PC-9 (cell line): ENCODE results near the gene CRYBG1. TPM values are rescaled to one million over a fixed set of nuclear protein-coding genes. Genes with fewer than 3 reads are reported as not detected.

Experiments used
- BruUV-seq: library from RNA; stranded (reverse); fragments of 400-500 nt; replicated peaks from 2 replicates; lab custom pipeline; 2021; lab: Mats Ljungman, UMichigan
- CTCF ChIA-PET: fragments of 300-600 bp; sonication (Branson Sonifier 250); formaldehyde crosslinking; loops from one replicate; lab custom pipeline; 2022; ENCODE audit warnings: antibody characterized with exemption; lab: Charles Lee
- POLR2A ChIA-PET: fragments of 300-600 bp; sonication (Branson Sonifier 250); formaldehyde crosslinking; loops from one replicate; lab custom pipeline; 2022; ENCODE audit warnings: antibody characterized with exemption; ENCODE audit not compliant: unreplicated experiment; lab: Charles Lee
- DNase-seq, 2 experiments: peaks; one replicate each; pipeline versions ENCODE4 v3.0.0 to v3.0.0-alpha.2; 2015 to 2022; ENCODE audit warnings: mixed read lengths in 1 of 2
- H2AFZ ChIP-seq: fragments of 200-600 bp; sonication (generic); 2 replicates; pipeline ENCODE4 v1.8.1; 2017; ENCODE audit warnings: antibody characterized with exemption
- H3F3A ChIP-seq: fragments of 200-600 bp; sonication (generic); 2 replicates; pipeline ENCODE4 v1.8.1; 2017; ENCODE audit warnings: antibody characterized with exemption, mild to moderate bottlenecking, low read depth; ENCODE audit not compliant: insufficient read depth
- H3K27ac ChIP-seq: fragments of 200-600 bp; sonication (generic); 2 replicates; pipeline ENCODE4 v1.6.1; 2016; ENCODE audit warnings: mixed run types
- H3K27me3 ChIP-seq: fragments of 200-600 bp; sonication (generic); 2 replicates; pipeline ENCODE4 v1.6.1; 2016; ENCODE audit warnings: low read depth, mixed run types; ENCODE audit not compliant: insufficient read depth
- H3K36me3 ChIP-seq: fragments of 200-600 bp; sonication (generic); 2 replicates; pipeline ENCODE4 v1.6.1; 2016; ENCODE audit warnings: low read depth, mixed run types
- H3K4me1 ChIP-seq: fragments of 200-600 bp; sonication (generic); replicated peaks from 2 replicates; pipeline ENCODE4 v1.6.1; 2016; ENCODE audit warnings: mixed run types; ENCODE audit not compliant: insufficient read depth
- H3K4me2 ChIP-seq: fragments of 200-600 bp; sonication (generic); 2 replicates; pipeline ENCODE4 v1.6.1; 2017; ENCODE audit warnings: mixed run types
- H3K4me3 ChIP-seq: fragments of 200-600 bp; sonication (generic); 2 replicates; pipeline ENCODE4 v1.6.1; 2016; ENCODE audit warnings: mixed run types
- H3K79me2 ChIP-seq: fragments of 200-600 bp; sonication (generic); 2 replicates; pipeline ENCODE4 v1.6.1; 2017; ENCODE audit warnings: low read depth, mixed run types
- H3K9me2 ChIP-seq: fragments of 200-600 bp; sonication (generic); 2 replicates; pipeline ENCODE4 v1.8.1; 2017; ENCODE audit warnings: mild to moderate bottlenecking; ENCODE audit not compliant: insufficient read depth
- H3K9me3 ChIP-seq: fragments of 200-600 bp; sonication (generic); 2 replicates; pipeline ENCODE4 v1.8.1; 2016; ENCODE audit warnings: low read depth; ENCODE audit not compliant: insufficient read depth
- H4K20me1 ChIP-seq: fragments of 200-600 bp; sonication (generic); 2 replicates; pipeline ENCODE4 v1.8.1; 2017; ENCODE audit not compliant: insufficient read depth
- EZH2 ChIP-seq: fragments of 200-600 bp; sonication (generic); IDR thresholded peaks from 2 replicates; pipeline ENCODE4 v1.8.0; 2017; ENCODE audit warnings: antibody characterized with exemption, low read depth
- intact Hi-C: fragments of 100-400 bp; cut with micrococcal nuclease; formaldehyde crosslinking; loops from one replicate; pipeline ENCODE4 v1.10.0; 2022; ENCODE audit not compliant: unreplicated experiment
- total RNA-seq: library from RNA; stranded (reverse); gene quantifications from 2 replicates; pipeline ENCODE4 v1.2.3, GENCODE V29; 2021
- TF ChIP-seq, protein P1 (sequence below): fragments of 200-600 bp; sonication (generic); conservative IDR thresholded peaks from 2 replicates; pipeline ENCODE4 v1.6.1; 2017; ENCODE audit warnings: mixed run types, antibody characterized with exemption, mild to moderate bottlenecking, moderate library complexity

CRYBG1 gene
- total RNA-seq, 1 experiment from 2014 or later = 49.3 TPM

DNA sequence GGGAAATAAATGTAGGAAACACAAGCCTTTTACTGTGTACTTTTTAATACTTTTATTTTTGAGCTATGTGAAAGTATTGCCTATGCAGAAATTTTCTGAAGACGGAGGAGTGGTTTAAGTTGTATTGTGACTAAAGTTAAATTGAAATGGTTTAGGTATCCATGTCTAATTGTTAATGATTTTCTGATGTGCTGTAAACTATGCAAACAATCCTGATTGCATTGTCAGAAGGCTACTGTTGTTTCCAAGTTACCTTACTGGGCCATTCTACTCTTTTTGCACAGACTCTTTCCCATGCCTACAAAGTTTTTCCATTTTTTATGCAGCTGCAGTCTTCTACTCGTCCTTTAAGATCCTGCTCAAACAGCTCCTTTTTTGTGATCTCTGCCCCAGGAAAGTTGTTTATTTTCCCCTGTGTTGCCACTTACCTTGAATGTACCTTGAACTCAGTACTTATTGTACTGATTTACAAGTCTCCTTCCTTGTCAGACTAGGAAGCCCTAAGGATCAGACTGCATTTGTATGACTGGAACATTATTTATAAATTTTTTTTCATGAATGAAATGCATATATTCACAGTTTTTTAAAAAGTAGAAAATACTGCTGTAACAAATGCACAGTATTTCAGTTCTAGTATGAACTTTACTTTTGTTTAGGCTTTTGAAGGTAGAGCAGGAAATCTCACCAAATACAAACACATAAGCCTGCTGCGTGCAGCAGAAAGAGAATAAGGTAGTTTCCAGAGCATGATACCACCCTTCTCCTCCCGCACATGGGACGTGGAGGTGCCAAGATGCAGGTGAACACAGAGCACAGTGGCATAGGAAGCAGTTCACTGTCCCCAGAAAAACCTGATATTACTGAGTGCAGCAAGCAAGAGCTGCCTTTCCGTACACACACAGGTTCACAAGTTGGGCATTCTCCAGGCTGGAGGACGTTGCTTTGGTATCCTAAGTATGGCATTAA, 97.8 kb downstream of the CRYBG1 start:
- BruUV-seq = no TSS peak
- no peaks in the 10 kb centered on the region for H3K4me1 ChIP-seq
- CTCF ChIA-PET = interaction anchor here (0.6 kb wide), 1 partner anchor 1940 kb away, joined by 15 read pairs; no protein-coding TSS in a partner anchor

DNA sequence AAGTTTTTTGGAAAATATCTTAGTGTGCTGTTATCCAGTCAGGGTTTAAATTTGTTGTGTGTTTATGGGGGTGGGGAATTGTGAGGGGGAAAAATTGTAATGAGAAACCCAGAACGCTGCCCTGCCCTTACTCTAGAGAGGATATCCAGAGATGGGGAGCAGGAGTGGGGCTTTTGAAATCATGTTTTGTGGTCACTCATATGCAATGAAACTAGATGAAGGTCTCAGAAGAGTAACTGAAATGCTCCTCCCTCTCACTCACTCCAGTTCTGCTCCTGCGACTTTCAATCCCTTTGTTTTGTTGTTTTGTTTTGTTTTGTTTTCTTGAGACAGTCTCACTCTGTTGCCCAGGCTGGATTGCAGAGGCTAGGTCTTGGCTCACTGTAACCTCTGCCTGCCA, 100.0 kb downstream of the CRYBG1 start:
- Histone ChIP-seq H3K4me2 (no peak overlapping the region), H3F3A (no peaks in the 10 kb centered on the region), H3K79me2 (no peaks in the 10 kb centered on the region), H3K4me1 (no peaks in the 10 kb centered on the region), H3K9me3 (no peaks in the 10 kb centered on the region), H4K20me1 (no peaks in the 10 kb centered on the region), H3K36me3 (no peaks in the 10 kb centered on the region), H2AFZ (no peak overlapping the region), H3K27ac (no peak overlapping the region), H3K9me2 (no peaks in the 10 kb centered on the region), H3K4me3 (no peak overlapping the region), H3K27me3 (no peaks in the 10 kb centered on the region)
- ChIA-PET CTCF (no interaction called here), POLR2A (no interaction called here)
- DNase-seq = no peak
- intact Hi-C loops = no loop called here
- TF ChIP-seq, protein P1, sequence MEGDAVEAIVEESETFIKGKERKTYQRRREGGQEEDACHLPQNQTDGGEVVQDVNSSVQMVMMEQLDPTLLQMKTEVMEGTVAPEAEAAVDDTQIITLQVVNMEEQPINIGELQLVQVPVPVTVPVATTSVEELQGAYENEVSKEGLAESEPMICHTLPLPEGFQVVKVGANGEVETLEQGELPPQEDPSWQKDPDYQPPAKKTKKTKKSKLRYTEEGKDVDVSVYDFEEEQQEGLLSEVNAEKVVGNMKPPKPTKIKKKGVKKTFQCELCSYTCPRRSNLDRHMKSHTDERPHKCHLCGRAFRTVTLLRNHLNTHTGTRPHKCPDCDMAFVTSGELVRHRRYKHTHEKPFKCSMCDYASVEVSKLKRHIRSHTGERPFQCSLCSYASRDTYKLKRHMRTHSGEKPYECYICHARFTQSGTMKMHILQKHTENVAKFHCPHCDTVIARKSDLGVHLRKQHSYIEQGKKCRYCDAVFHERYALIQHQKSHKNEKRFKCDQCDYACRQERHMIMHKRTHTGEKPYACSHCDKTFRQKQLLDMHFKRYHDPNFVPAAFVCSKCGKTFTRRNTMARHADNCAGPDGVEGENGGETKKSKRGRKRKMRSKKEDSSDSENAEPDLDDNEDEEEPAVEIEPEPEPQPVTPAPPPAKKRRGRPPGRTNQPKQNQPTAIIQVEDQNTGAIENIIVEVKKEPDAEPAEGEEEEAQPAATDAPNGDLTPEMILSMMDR = no peak
- TF ChIP-seq EZH2 = no peak
- BruUV-seq = no TSS peak

More for the DNA sequence above, 97.8 kb downstream of the CRYBG1 start:
- Histone ChIP-seq H3K27ac (no peak overlapping the region), H3F3A (no peaks in the 10 kb centered on the region), H3K4me3 (no peak overlapping the region), H3K4me2 (no peak overlapping the region), H3K79me2 (no peaks in the 10 kb centered on the region), H3K9me3 (no peaks in the 10 kb centered on the region), H3K27me3 (no peaks in the 10 kb centered on the region), H4K20me1 (no peaks in the 10 kb centered on the region), H2AFZ (no peak overlapping the region), H3K36me3 (no peaks in the 10 kb centered on the region), H3K9me2 (no peaks in the 10 kb centered on the region)
- POLR2A ChIA-PET = no interaction called here
- intact Hi-C loops = no loop called here
- DNase-seq = no peak
- TF ChIP-seq EZH2 = no peak
- TF ChIP-seq, protein P1 = no peak

GRCh38 chr6:106461084-106461483, 100.6 kb downstream of the CRYBG1 start:
- Histone ChIP-seq H3K27ac (no peak overlapping the region), H3K9me2 (no peaks in the 10 kb centered on the region), H3K9me3 (no peaks in the 10 kb centered on the region), H3K27me3 (no peaks in the 10 kb centered on the region), H3K4me2 (no peak overlapping the region), H2AFZ (no peak overlapping the region), H4K20me1 (no peaks in the 10 kb centered on the region), H3K79me2 (no peaks in the 10 kb centered on the region), H3K4me3 (no peak overlapping the region), H3K4me1 (no peaks in the 10 kb centered on the region), H3K36me3 (no peaks in the 10 kb centered on the region), H3F3A (no peaks in the 10 kb centered on the region)
- BruUV-seq = no TSS peak
- DNase-seq = no peak
- TF ChIP-seq EZH2 = no peak
- TF ChIP-seq, protein P1 = no peak
- POLR2A ChIA-PET = no interaction called here
- CTCF ChIA-PET = no interaction called here
- intact Hi-C loops = no loop called here
